WTC11 (cell line): ENCODE results near the gene ZRANB1. TPM values are rescaled to one million over a fixed set of nuclear protein-coding genes. Genes with fewer than 3 reads are reported as not detected.

Experiments used
- ATAC-seq: fragments of 200-7000 bp; cut with Tn5 transposase; 2 replicates; pipeline ENCODE4 v1.10.0; 2021; ENCODE audit warnings: mild to moderate bottlenecking, moderate library complexity
- CTCF ChIA-PET: fragments of 300-600 bp; sonication (Branson Sonifier 250); formaldehyde crosslinking; loops from one replicate; lab custom pipeline; 2021; ENCODE audit warnings: antibody characterized with exemption; lab: Charles Lee
- POLR2A ChIA-PET: fragments of 350-600 bp; sonication (Branson Sonifier 250); formaldehyde crosslinking; loops from one replicate; lab custom pipeline; 2021; ENCODE audit warnings: antibody characterized with exemption; lab: Charles Lee
- DNase-seq: peaks from one replicate; pipeline ENCODE4 v3.0.0; 2021; ENCODE audit warnings: low spot score
- H3K27ac Mint-ChIP-seq: 2 replicates; pipeline ENCODE4 v1.8.0; 2021; ENCODE audit warnings: mixed read lengths
- H3K27me3 Mint-ChIP-seq: 2 replicates; pipeline ENCODE4 v1.8.0; 2021; ENCODE audit warnings: low read depth, mild to moderate bottlenecking, moderate library complexity, mixed read lengths
- H3K36me3 Mint-ChIP-seq: 2 replicates; pipeline ENCODE4 v1.8.0; 2021; ENCODE audit warnings: mixed read lengths
- H3K4me1 Mint-ChIP-seq: 2 replicates; pipeline ENCODE4 v1.8.0; 2022; ENCODE audit warnings: mixed read lengths
- H3K4me3 Mint-ChIP-seq: 2 replicates; pipeline ENCODE4 v1.8.0; 2021; ENCODE audit warnings: mild to moderate bottlenecking, moderate library complexity, mixed read lengths
- H3K9me3 Mint-ChIP-seq: 2 replicates; pipeline ENCODE4 v1.8.0; 2021; ENCODE audit warnings: mixed read lengths
- ATF3 ChIP-seq: sonication (generic); formaldehyde crosslinking; conservative IDR thresholded peaks from 2 replicates; pipeline ENCODE4 v1.8.1; 2022; ENCODE audit warnings: mild to moderate bottlenecking, missing genetic modification reagents
- ATF6 ChIP-seq: sonication (generic); formaldehyde crosslinking; IDR thresholded peaks from 2 replicates; pipeline ENCODE4 v1.8.1; 2023; ENCODE audit warnings: mild to moderate bottlenecking, missing genetic modification reagents
- E2F4 ChIP-seq: sonication (generic); formaldehyde crosslinking; IDR thresholded peaks from 2 replicates; pipeline ENCODE4 v1.8.1; 2022; ENCODE audit warnings: low read depth, mild to moderate bottlenecking, moderate library complexity, missing genetic modification reagents, borderline replicate concordance
- ELF4 ChIP-seq: sonication (generic); formaldehyde crosslinking; IDR thresholded peaks from 2 replicates; pipeline ENCODE4 v1.8.1; 2022; ENCODE audit warnings: low read depth, mild to moderate bottlenecking, moderate library complexity, missing genetic modification reagents
- ERG ChIP-seq: fragments of 250-450 bp; sonication (Bioruptor Pico); IDR thresholded peaks from 2 replicates; pipeline ENCODE4 v1.8.0; 2021; ENCODE audit warnings: mild to moderate bottlenecking
- FOXJ3 ChIP-seq: sonication (generic); formaldehyde crosslinking; IDR thresholded peaks from 2 replicates; pipeline ENCODE4 v1.9.0; 2021; ENCODE audit warnings: missing genetic modification reagents, mild to moderate bottlenecking, borderline replicate concordance
- FOXK1 ChIP-seq: sonication (generic); formaldehyde crosslinking; IDR thresholded peaks from 2 replicates; pipeline ENCODE4 v1.8.0; 2022; ENCODE audit warnings: mild to moderate bottlenecking, moderate library complexity, missing genetic modification reagents
- FOXP4 ChIP-seq: sonication (generic); formaldehyde crosslinking; IDR thresholded peaks from 2 replicates; pipeline ENCODE4 v1.8.0; 2022; ENCODE audit warnings: mild to moderate bottlenecking, missing genetic modification reagents
- IRF1 ChIP-seq: sonication (generic); formaldehyde crosslinking; IDR thresholded peaks from 2 replicates; pipeline ENCODE4 v1.8.0; 2023; ENCODE audit warnings: missing genetic modification reagents
- MXD4 ChIP-seq: fragments of 250-450 bp; sonication (Bioruptor Pico); IDR thresholded peaks from 2 replicates; pipeline ENCODE4 v1.8.0; 2021; ENCODE audit warnings: mild to moderate bottlenecking, moderate library complexity, borderline replicate concordance
- MYBL2 ChIP-seq: sonication (generic); formaldehyde crosslinking; IDR thresholded peaks from 2 replicates; pipeline ENCODE4 v1.8.1; 2023; ENCODE audit warnings: mild to moderate bottlenecking, moderate library complexity, missing genetic modification reagents
- NR1H2 ChIP-seq: sonication (generic); formaldehyde crosslinking; IDR thresholded peaks from 2 replicates; pipeline ENCODE4 v1.9.0; 2021; ENCODE audit warnings: mild to moderate bottlenecking, moderate library complexity, missing genetic modification reagents
- NR2C2 ChIP-seq: sonication (generic); formaldehyde crosslinking; IDR thresholded peaks from 2 replicates; pipeline ENCODE4 v1.8.0; 2022; ENCODE audit warnings: mild to moderate bottlenecking, missing genetic modification reagents
- OVOL2 ChIP-seq: fragments of 250-450 bp; sonication (Bioruptor Pico); IDR thresholded peaks from 2 replicates; pipeline ENCODE4 v1.9.0; 2021; ENCODE audit warnings: mild to moderate bottlenecking, borderline replicate concordance
- ZBTB43 ChIP-seq: sonication (generic); formaldehyde crosslinking; IDR thresholded peaks from 2 replicates; pipeline ENCODE4 v1.8.1; 2023; ENCODE audit warnings: mild to moderate bottlenecking, missing genetic modification reagents
- ZMAT4 ChIP-seq: fragments of 250-450 bp; sonication (Bioruptor Pico); IDR thresholded peaks from 2 replicates; pipeline ENCODE4 v1.9.0; 2021; ENCODE audit warnings: mild to moderate bottlenecking
- ZNF232 ChIP-seq: sonication (generic); formaldehyde crosslinking; IDR thresholded peaks from 2 replicates; pipeline ENCODE4 v1.8.0; 2022; ENCODE audit warnings: mild to moderate bottlenecking, missing genetic modification reagents
- ZNF423 ChIP-seq: fragments of 250-450 bp; sonication (Bioruptor Pico); IDR thresholded peaks from 2 replicates; pipeline ENCODE4 v2.1.2; 2022; ENCODE audit warnings: mild to moderate bottlenecking, moderate library complexity
- total RNA-seq: library from RNA; stranded (reverse); gene quantifications from 3 replicates; pipeline ENCODE4 v1.2.3, GENCODE V29; 2021

The ZRANB1 gene
- total RNA-seq, 1 experiment from 2014 or later = 15.9 TPM

GRCh38 chr10:124956764-124957163 lies 14.8 kb downstream of the ZRANB1 start:
- DNase-seq (no peak), ATAC-seq (no peak)
- H3K9me3 Mint-ChIP-seq = no peaks in the 10 kb centered on the region
- peaks cover 38% of the 10 kb centered on the region for H3K4me1 Mint-ChIP-seq
- no peak overlapping the region for H3K4me3 Mint-ChIP-seq
- TF ChIP-seq FOXP4 (CRISPR knock-in tag) = no peak
- TF ChIP-seq ZMAT4 (CRISPR knock-in tag) = no peak
- TF ChIP-seq ERG (CRISPR knock-in tag) = no peak
- TF ChIP-seq ZNF423 (CRISPR knock-in tag) = no peak
- TF ChIP-seq ZBTB43 = no peak
- TF ChIP-seq FOXK1 (CRISPR knock-in tag) = no peak
- no peak for TF ChIP-seq MYBL2
- no peak for TF ChIP-seq OVOL2 (CRISPR knock-in tag)
- TF ChIP-seq ELF4 (CRISPR knock-in tag) = no peak
- TF ChIP-seq NR1H2 (CRISPR knock-in tag) = no peak
- no peak for TF ChIP-seq ZNF232 (CRISPR knock-in tag)
- no peak for TF ChIP-seq MXD4 (CRISPR knock-in tag)
- TF ChIP-seq IRF1 (CRISPR knock-in tag) = no peak
- TF ChIP-seq FOXJ3 (CRISPR knock-in tag) = no peak
- no peak for TF ChIP-seq NR2C2
- no peak for TF ChIP-seq ATF6
- no peak for TF ChIP-seq E2F4 (CRISPR knock-in tag)
- no peak for TF ChIP-seq ATF3
- H3K27me3 Mint-ChIP-seq = no peaks in the 10 kb centered on the region
- H3K36me3 Mint-ChIP-seq = peaks cover 5% of the 10 kb centered on the region; the same call in 1 of the 2 replicates
- H3K27ac Mint-ChIP-seq = no peak overlapping the region
- ChIA-PET CTCF (no interaction called here), POLR2A (no interaction called here)
